ENCODE data around the gene PTPRM.
A peak's percentile ranks its signal among the peaks of the same experiment; 100 is the strongest.

Gene PTPRM

GRCh38 chr18:7568426-7568825 lies 1.3 kb downstream of the PTPRM start:
- DNase-seq: no peak

- DNase-seq: no peak
Observed at GRCh38 chr18:7571626-7572025, 4.5 kb downstream of the PTPRM start.

- peak; percentile 53 for DNase-seq
Observed at GRCh38 chr18:7572822-7573221, 5.7 kb downstream of the PTPRM start.

GRCh38 chr18:7575465-7576028 lies 8.4 kb downstream of the PTPRM start:
- DNase-seq: peak; percentile 75

- DNase-seq: no peak
Observed at GRCh38 chr18:7576077-7576476, 9.0 kb downstream of the PTPRM start.

GRCh38 chr18:7576685-7577084 lies 9.6 kb downstream of the PTPRM start:
- DNase-seq: peak; percentile 85

GRCh38 chr18:7577706-7578105 lies 10.6 kb downstream of the PTPRM start:
- peak; percentile 67 for DNase-seq

- DNase-seq: peak; percentile 35
Observed at GRCh38 chr18:7579176-7579917, 12.2 kb downstream of the PTPRM start.

- no peak for DNase-seq
Observed at GRCh38 chr18:7579918-7580542, 12.9 kb downstream of the PTPRM start.

- DNase-seq: no peak
Observed at GRCh38 chr18:7584646-7585275, 17.6 kb downstream of the PTPRM start.

GRCh38 chr18:7585276-7585670 lies 18.2 kb downstream of the PTPRM start:
- DNase-seq: no peak

GRCh38 chr18:7586379-7586778 lies 19.3 kb downstream of the PTPRM start:
- DNase-seq: no peak

- DNase-seq: peak; percentile 42
Observed at GRCh38 chr18:7590826-7591560, 23.9 kb downstream of the PTPRM start.

GRCh38 chr18:7592305-7593071 lies 25.4 kb downstream of the PTPRM start:
- no peak for DNase-seq

GRCh38 chr18:7593218-7593819 lies 26.2 kb downstream of the PTPRM start:
- DNase-seq: no peak

GRCh38 chr18:7596147-7596546 lies 29.0 kb downstream of the PTPRM start:
- peak; percentile 29 for DNase-seq

GRCh38 chr18:7597500-7597899 lies 30.4 kb downstream of the PTPRM start:
- DNase-seq: no peak

- DNase-seq: peak; percentile 70
Observed at GRCh38 chr18:7598167-7599047, 31.3 kb downstream of the PTPRM start.

- DNase-seq: no peak
Observed at GRCh38 chr18:7600036-7600435, 32.9 kb downstream of the PTPRM start.

GRCh38 chr18:7600528-7601245 lies 33.6 kb downstream of the PTPRM start:
- DNase-seq: no peak
